GM12878 (cell line): Measurements from ENCODE around the gene RACGAP1. TPM values are rescaled to one million over a fixed set of nuclear protein-coding genes. Genes with fewer than 3 reads are reported as not detected.

ENCODE experiments used
- ATAC-seq: fragments of 200-7000 bp; cut with Tn5 transposase; 3 replicates; pipeline ENCODE4 v1.9.1; 2020; ENCODE audit warnings: mild to moderate bottlenecking, moderate library complexity
- BruUV-seq: library from RNA; stranded (reverse); fragments of 400-500 nt; replicated peaks from 2 replicates; lab custom pipeline; 2021; lab: Mats Ljungman, UMichigan
- CTCF ChIA-PET: fragments of 300-600 bp; sonication (Branson Sonifier 250); formaldehyde crosslinking; extraction: SDS; loops from one replicate; lab custom pipeline; 2021; ENCODE audit warnings: inconsistent platforms; lab: Yijun Ruan, JAX
- POLR2A ChIA-PET: fragments of 350-600 bp; formaldehyde crosslinking; extraction: SDS; loops from one replicate; lab custom pipeline; 2021; ENCODE audit warnings: inconsistent platforms; lab: Charles Lee
- RAD21 ChIA-PET: fragments of 300-600 bp; sonication (Branson Sonifier 250); formaldehyde crosslinking; loops from one replicate; lab custom pipeline; 2023; ENCODE audit warnings: antibody characterized with exemption; ENCODE audit not compliant: unreplicated experiment; lab: Charles Lee
- SMC1A ChIA-PET: fragments of 300-600 bp; sonication (Branson Sonifier 250); formaldehyde crosslinking; loops from one replicate; lab custom pipeline; 2023; ENCODE audit not compliant: unreplicated experiment, uncharacterized antibody; lab: Charles Lee
- DNase-seq: peaks from one replicate; pipeline ENCODE4 v3.0.0-alpha.2; 2011; ENCODE audit warnings: low read depth, low spot score
- FAIRE-seq: peaks from 3 replicates; lab custom pipeline; 2011; peaks lifted over from hg19 to GRCh38; lab: Jason Lieb, UNC
- H2AFZ ChIP-seq: 2 replicates; pipeline ENCODE4 v1.6.0; 2011; ENCODE audit warnings: low read depth, low read length, control low read depth; ENCODE audit not compliant: control insufficient read depth
- H3K27ac ChIP-seq: 2 replicates; pipeline ENCODE4 v1.5.1; 2011; ENCODE audit warnings: control low read depth; ENCODE audit not compliant: control insufficient read depth, insufficient read depth
- H3K27me3 ChIP-seq, 2 experiments: replicated peaks in 1 of 2; 2 replicates each; pipeline versions ENCODE4 v1.6.0 to v1.6.1; 2011; ENCODE audit warnings: low read length in 1 of 2; ENCODE audit not compliant: control insufficient read depth in 2 of 2, insufficient read depth in 2 of 2
- H3K36me3 ChIP-seq, 2 experiments: 2 replicates each; pipeline ENCODE4 v1.5.1; 2011; ENCODE audit warnings: low read length in 1 of 2; ENCODE audit not compliant: control insufficient read depth in 2 of 2, insufficient read depth in 2 of 2
- H3K4me1 ChIP-seq: 2 replicates; pipeline ENCODE4 v1.6.1; 2011; ENCODE audit warnings: mild to moderate bottlenecking, low read length, moderate library complexity, mixed read lengths; ENCODE audit not compliant: control insufficient read depth, insufficient read depth
- H3K4me2 ChIP-seq: 2 replicates; pipeline ENCODE4 v1.6.0; 2011; ENCODE audit warnings: control low read depth; ENCODE audit not compliant: control insufficient read depth, insufficient read depth
- H3K4me3 ChIP-seq: fragments of 200-600 bp; sonication (generic); 2 replicates; pipeline ENCODE4 v1.5.1; 2016
- H3K79me2 ChIP-seq: 2 replicates; pipeline ENCODE4 v1.6.0; 2011; ENCODE audit warnings: low read length; ENCODE audit not compliant: control insufficient read depth, insufficient read depth
- H3K9ac ChIP-seq: 2 replicates; pipeline ENCODE4 v1.8.0; 2011; ENCODE audit warnings: low read length, control low read depth, mixed read lengths; ENCODE audit not compliant: control insufficient read depth, insufficient read depth
- H3K9me3 ChIP-seq: replicated peaks from 3 replicates; pipeline ENCODE4 v1.5.1; 2011; ENCODE audit warnings: mild to moderate bottlenecking, low read length; ENCODE audit not compliant: control insufficient read depth, insufficient read depth
- H4K20me1 ChIP-seq: 2 replicates; pipeline ENCODE4 v1.6.0; 2011; ENCODE audit not compliant: control insufficient read depth, insufficient read depth
- CREM ChIP-seq: IDR thresholded peaks from 2 replicates; pipeline ENCODE4 v1.6.1; 2014; ENCODE audit warnings: antibody characterized with exemption, low read depth
- EP300 ChIP-seq, 2 experiments: fragments of 150-350 bp in 1 of 2; IDR thresholded peaks; 2 replicates each; pipeline ENCODE4 v1.6.1; 2011 to 2012; ENCODE audit warnings: low read depth in 2 of 2, low read length in 2 of 2, borderline replicate concordance in 1 of 2, improper control_type of control experiment in 1 of 2, inconsistent platforms in 1 of 2; ENCODE audit not compliant: control insufficient read depth in 1 of 2
- ESRRA ChIP-seq: IDR thresholded peaks from 2 replicates; pipeline ENCODE4 v1.6.1; 2012; ENCODE audit warnings: mild to moderate bottlenecking, low read length, improper control_type of control experiment
- IKZF1 ChIP-seq: fragments of 450-650 bp; conservative IDR thresholded peaks from 2 replicates; pipeline ENCODE4 v1.6.1; 2017; ENCODE audit warnings: antibody characterized with exemption, mild to moderate bottlenecking
- JUNB ChIP-seq: IDR thresholded peaks from 2 replicates; pipeline ENCODE4 v1.6.1; 2016; ENCODE audit warnings: antibody characterized with exemption, mild to moderate bottlenecking
- NR2C2 ChIP-seq: IDR thresholded peaks from 2 replicates; pipeline ENCODE4 v1.6.1; 2011; ENCODE audit warnings: borderline replicate concordance, low read depth; ENCODE audit not compliant: control insufficient read depth, insufficient read length
- PML ChIP-seq: IDR thresholded peaks from 2 replicates; pipeline ENCODE4 v1.6.1; 2012; ENCODE audit warnings: low read length, inconsistent platforms
- RELA ChIP-seq: fragments of 450-650 bp; IDR thresholded peaks from 2 replicates; pipeline ENCODE4 v1.8.0; 2014; ENCODE audit warnings: borderline replicate concordance; ENCODE audit not compliant: partially characterized antibody
- TAF1 ChIP-seq: IDR thresholded peaks from 2 replicates; pipeline ENCODE4 v1.6.1; 2011; ENCODE audit warnings: mild to moderate bottlenecking, low read depth, low read length, borderline replicate concordance
- USF1 ChIP-seq: IDR thresholded peaks from 2 replicates; pipeline ENCODE4 v1.6.1; 2011; ENCODE audit warnings: borderline replicate concordance, low read depth, mild to moderate bottlenecking, moderate library complexity, mixed read lengths, low read length; ENCODE audit not compliant: insufficient read depth; ENCODE audit errors: extremely low read length
- YY1 ChIP-seq: IDR thresholded peaks from 2 replicates; pipeline ENCODE4 v1.6.1; 2011; ENCODE audit warnings: low read depth, mild to moderate bottlenecking, low read length
- ZBTB4 ChIP-seq: fragments of 450-650 bp; formaldehyde crosslinking; IDR thresholded peaks from 2 replicates; pipeline ENCODE4 v1.4.0; 2022; ENCODE audit warnings: mild to moderate bottlenecking, moderate library complexity
- ZNF24 ChIP-seq: fragments of 450-650 bp; IDR thresholded peaks from 2 replicates; pipeline ENCODE4 v1.6.1; 2017; ENCODE audit warnings: antibody characterized with exemption, mild to moderate bottlenecking
- WGBS: methylation state at CpG from one replicate; pipeline ENCODE4 v1.1.6; 2016; ENCODE audit warnings: low lambda C conversion rate; ENCODE audit not compliant: insufficient replicate concordance, insufficient coverage; ENCODE audit errors: missing lambda C conversion rate; 5-methylcytosine and 5-hydroxymethylcytosine counted together
- in situ Hi-C: fragments of 300-500 bp; cut with MboI; formaldehyde crosslinking; loops from 9 replicates; pipeline ENCODE4 v1.14.3; 2018; ENCODE audit warnings: mixed read lengths
- intact Hi-C: fragments of 100-400 bp; cut with micrococcal nuclease; formaldehyde crosslinking; loops from one replicate; pipeline ENCODE4 v1.14.2; 2022; ENCODE audit not compliant: unreplicated experiment
- polyA plus RNA-seq, 11 experiments: library from polyadenylated mRNA; depleted of rRNA in 4 of 11; unstranded in 6 of 11; stranded (reverse) in 5 of 11; fragments of >200 nt; fragmentation: Nextera tagmentation in 4 of 11; fragmentation: Illumina TruSeq in 1 of 11; extraction: Ambion mirVana in 4 of 11; extraction: Trizol in 1 of 11; gene quantifications; 1 replicate in 1 of 11; 2 replicates in 10 of 11; pipeline versions ENCODE4 v1.2.1 to v1.2.3, GENCODE V29; 2011 to 2016; ENCODE audit warnings: inconsistent platforms in 2 of 11, missing spikeins in 2 of 11, low read depth in 1 of 11
- total RNA-seq, 4 experiments: library from RNA; depleted of rRNA in 3 of 4; stranded (reverse); fragments of >200 nt in 3 of 4; fragmentation: Illumina TruSeq in 1 of 4; extraction: Trizol in 1 of 4; gene quantifications; 2 replicates each; pipeline versions ENCODE4 v1.2.1 to v1.2.3, GENCODE V29; 2013 to 2021

The RACGAP1 gene
- total and polyA plus RNA-seq, 10 of the 15 experiments (the other 5 are each of a cell fraction or from before 2014, with no cell fraction given), result 32.4 to 87.9 (median 76.2) TPM

- ChIA-PET RAD21 (interaction anchor here (0.5 to 1.5 kb wide), 3 partner anchors 9 to 92 kb away, joined by 3 to 6 read pairs (median 3); no protein-coding TSS in a partner anchor), SMC1A (no interaction called here), POLR2A (no interaction called here), CTCF (interaction anchor here (0.9 to 4.5 kb wide), 7 partner anchors 9 to 115 kb away, joined by 3 to 16 read pairs (median 3); no protein-coding TSS in a partner anchor)
- H2AFZ ChIP-seq, result no peak overlapping the region
- no peak overlapping the region for H3K27ac ChIP-seq
- no peaks in the 10 kb centered on the region for H4K20me1 ChIP-seq
- H3K9me3 ChIP-seq, result no peaks in the 10 kb centered on the region
- TF ChIP-seq YY1 (no peak), USF1 (no peak), IKZF1 (no peak), ESRRA (no peak), NR2C2 (no peak), PML (no peak), CREM (no peak), ZNF24 (no peak), TAF1 (no peak), ZBTB4 (CRISPR knock-in tag) (no peak), EP300 (IDR thresholded peaks at IDR 0.05; ENCODE audit: borderline replicate concordance in 1 of 2, control insufficient read depth in 1 of 2, low read depth in 2 of 2, low read length in 2 of 2) (no peak), RELA (no peak), JUNB (no peak)
- no peaks in the 10 kb centered on the region for H3K79me2 ChIP-seq
- intact Hi-C loops, result loop anchor here (10.0 kb wide), 1 partner anchor 195 kb away; no protein-coding TSS in a partner anchor
- no TSS peak for BruUV-seq
- no peak overlapping the region for H3K4me3 ChIP-seq
- no peak for DNase-seq
- 28% methylated on average over 12 of the region's 12 CpGs for WGBS
- FAIRE-seq, result no peak
- H3K4me2 ChIP-seq, result no peak overlapping the region
- no peak overlapping the region for H3K9ac ChIP-seq
- in situ Hi-C loops, result no loop called here
- H3K4me1 ChIP-seq, result 0 out of 2 replicates have a peak, but pooled peaks cover 4% of the 10 kb centered on the region
- no peak for ATAC-seq
- peaks cover 4 to 15% of the 10 kb centered on the region in 2 experiments; a peak in 3 of 4 replicates for H3K27me3 ChIP-seq
- no peaks in the 10 kb centered on the region for H3K36me3 ChIP-seq
Measured at GRCh38 chr12:50059440-50060119, 34.3 kb upstream of the RACGAP1 start.
